GM10248 (cell line): ENCODE measurements around the gene KBTBD12.

Source experiments
- CTCF ChIA-PET: fragments of 300-600 bp; sonication (Branson Sonifier 250); formaldehyde crosslinking; extraction: SDS; loops from one replicate; lab custom pipeline; 2021; ENCODE audit warnings: antibody characterized with exemption; lab: Yijun Ruan, JAX
- POLR2A ChIA-PET: fragments of 350-650 bp; sonication (Branson Sonifier 250); formaldehyde crosslinking; extraction: SDS; loops from one replicate; lab custom pipeline; 2020; ENCODE audit warnings: antibody characterized with exemption; lab: Yijun Ruan, JAX
- DNase-seq: peaks from one replicate; pipeline ENCODE4 v3.0.0; 2012; ENCODE audit errors: extremely low spot score
- TF ChIP-seq, protein P1 (sequence below): IDR thresholded peaks from 2 replicates; pipeline ENCODE4 v1.5.1; 2012; ENCODE audit warnings: mild to moderate bottlenecking, low read depth; ENCODE audit errors: extremely low read depth, missing control alignments, control extremely low read depth

Gene KBTBD12

GRCh38 chr3:128033102-128033501 lies 118.1 kb downstream of the KBTBD12 start:
- TF ChIP-seq, protein P1, sequence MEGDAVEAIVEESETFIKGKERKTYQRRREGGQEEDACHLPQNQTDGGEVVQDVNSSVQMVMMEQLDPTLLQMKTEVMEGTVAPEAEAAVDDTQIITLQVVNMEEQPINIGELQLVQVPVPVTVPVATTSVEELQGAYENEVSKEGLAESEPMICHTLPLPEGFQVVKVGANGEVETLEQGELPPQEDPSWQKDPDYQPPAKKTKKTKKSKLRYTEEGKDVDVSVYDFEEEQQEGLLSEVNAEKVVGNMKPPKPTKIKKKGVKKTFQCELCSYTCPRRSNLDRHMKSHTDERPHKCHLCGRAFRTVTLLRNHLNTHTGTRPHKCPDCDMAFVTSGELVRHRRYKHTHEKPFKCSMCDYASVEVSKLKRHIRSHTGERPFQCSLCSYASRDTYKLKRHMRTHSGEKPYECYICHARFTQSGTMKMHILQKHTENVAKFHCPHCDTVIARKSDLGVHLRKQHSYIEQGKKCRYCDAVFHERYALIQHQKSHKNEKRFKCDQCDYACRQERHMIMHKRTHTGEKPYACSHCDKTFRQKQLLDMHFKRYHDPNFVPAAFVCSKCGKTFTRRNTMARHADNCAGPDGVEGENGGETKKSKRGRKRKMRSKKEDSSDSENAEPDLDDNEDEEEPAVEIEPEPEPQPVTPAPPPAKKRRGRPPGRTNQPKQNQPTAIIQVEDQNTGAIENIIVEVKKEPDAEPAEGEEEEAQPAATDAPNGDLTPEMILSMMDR, result no peak
- no peak for DNase-seq
- ChIA-PET CTCF (interaction anchor here (1.1 to 1.9 kb wide), 3 partner anchors 9 to 381 kb away, joined by 3 to 6 read pairs (median 5); no protein-coding TSS in a partner anchor), POLR2A (no interaction called here)

DNA sequence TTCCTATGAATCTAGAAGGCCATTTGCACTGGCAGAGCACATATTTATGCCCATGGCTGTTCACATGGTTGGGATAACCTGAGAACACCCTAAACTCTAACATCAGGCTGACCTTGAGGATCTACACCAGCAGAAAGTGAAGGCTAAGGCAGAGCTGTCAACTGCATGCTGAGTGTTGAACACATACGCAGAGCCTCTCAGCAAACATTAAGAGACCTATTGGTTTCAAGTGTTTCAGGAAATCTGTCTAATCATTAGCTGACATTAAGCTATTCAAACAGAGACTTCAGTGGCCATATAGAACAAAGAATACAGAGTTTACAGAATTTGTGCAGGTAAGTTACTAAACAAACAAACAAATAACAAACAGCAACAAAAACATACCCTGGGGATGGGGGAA lies 121.1 kb downstream of the KBTBD12 start:
- POLR2A ChIA-PET, result no interaction called here
- CTCF ChIA-PET, result interaction anchor here (1.1 to 1.3 kb wide), 2 partner anchors 9 to 30 kb away, joined by 3 read pairs; no protein-coding TSS in a partner anchor

More for the DNA sequence above, 121.1 kb downstream of the KBTBD12 start:
- DNase-seq, result no peak
- TF ChIP-seq, protein P1, result no peak
